ENCODE data around the gene LRRC3C.

The LRRC3C gene

GRCh38 chr17:39928858-39929645 is 1.5 kb downstream of the LRRC3C start:
- Histone ChIP-seq H3K27me3 (no peaks in the 10 kb centered on the region), H3K36me3 (peaks cover 0 to 3% (median 1%) of the 10 kb centered on the region in 3 donors), H3K27ac (peak overlapping the region; percentile 95 to 97), H3K4me3 (peak overlapping the region; percentile 88 to 96), H3K4me1 (peaks cover 0 to 56% (median 37%) of the 10 kb centered on the region in 4 donors), H3K9me3 (no peaks in the 10 kb centered on the region)
- no peak for DNase-seq
- no peak for TF ChIP-seq CTCF (IDR thresholded peaks at IDR 0.05)
- intact Hi-C loops (cut with DNase I; ENCODE audit: low total_unique reads) = no loop called here

GRCh38 chr17:39929646-39930407 is 2.3 kb downstream of the LRRC3C start:
- no peak for DNase-seq
- intact Hi-C loops (cut with DNase I; ENCODE audit: low total_unique reads) = no loop called here
- no peak for TF ChIP-seq CTCF (IDR thresholded peaks at IDR 0.05)
- peak overlapping the region; percentile 95 to 97 for H3K27ac ChIP-seq
- H3K27me3 ChIP-seq = no peaks in the 10 kb centered on the region
- H3K36me3 ChIP-seq = no peaks in the 10 kb centered on the region
- H3K4me3 ChIP-seq = no peak overlapping the region
- H3K4me1 ChIP-seq = peaks cover 0 to 51% (median 41%) of the 10 kb centered on the region in 4 donors
- no peaks in the 10 kb centered on the region for H3K9me3 ChIP-seq

GRCh38 chr17:39933912-39934311 is 6.4 kb downstream of the LRRC3C start:
- no peaks in the 10 kb centered on the region for H3K9me3 ChIP-seq
- intact Hi-C loops (cut with DNase I; ENCODE audit: low total_unique reads) = no loop called here
- H3K4me1 ChIP-seq = peaks cover 0 to 20% (median 12%) of the 10 kb centered on the region in 4 donors
- no peak for DNase-seq
- no peaks in the 10 kb centered on the region for H3K36me3 ChIP-seq
- no peaks in the 10 kb centered on the region for H3K27me3 ChIP-seq
- H3K27ac ChIP-seq = no peak overlapping the region
- H3K4me3 ChIP-seq = no peak overlapping the region
- TF ChIP-seq CTCF (IDR thresholded peaks at IDR 0.05) = no peak

GRCh38 chr17:39934324-39934723 is 6.8 kb downstream of the LRRC3C start:
- no peak for DNase-seq
- TF ChIP-seq CTCF (IDR thresholded peaks at IDR 0.05) = no peak
- H3K36me3 ChIP-seq = no peaks in the 10 kb centered on the region
- intact Hi-C loops (cut with DNase I; ENCODE audit: low total_unique reads) = no loop called here
- no peaks in the 10 kb centered on the region for H3K27me3 ChIP-seq
- H3K9me3 ChIP-seq = no peaks in the 10 kb centered on the region
- H3K27ac ChIP-seq = no peak overlapping the region
- peaks cover 0 to 18% (median 11%) of the 10 kb centered on the region in 4 donors for H3K4me1 ChIP-seq
- H3K4me3 ChIP-seq = no peak overlapping the region

GRCh38 chr17:39935909-39936308 is 8.4 kb downstream of the LRRC3C start:
- Histone ChIP-seq H3K27ac (no peak overlapping the region), H3K36me3 (no peaks in the 10 kb centered on the region), H3K4me3 (no peak overlapping the region), H3K4me1 (peaks cover 0 to 9% (median 8%) of the 10 kb centered on the region in 4 donors), H3K27me3 (peaks cover 0 to 3% of the 10 kb centered on the region in 2 donors), H3K9me3 (no peaks in the 10 kb centered on the region)
- intact Hi-C loops (cut with DNase I; ENCODE audit: low total_unique reads) = no loop called here
- no peak for TF ChIP-seq CTCF (IDR thresholded peaks at IDR 0.05)
- no peak for DNase-seq
